A549 (cell line): ENCODE measurements around the gene PSMD6. TPM values are rescaled to one million over a fixed set of nuclear protein-coding genes. Genes with fewer than 3 reads are reported as not detected.

ENCODE experiments used
- ATAC-seq, 2 experiments: fragments of 200-7000 bp in 1 of 2; fragments of >200 bp in 1 of 2; cut with Nextera tagmentation in 1 of 2; cut with Tn5 transposase in 1 of 2; 3 replicates each; pipeline versions ENCODE4 v1.8.0 to v1.9.1; 2018 to 2020; ENCODE audit warnings: mild to moderate bottlenecking in 1 of 2, moderate library complexity in 1 of 2
- CTCF ChIA-PET: fragments of 300-600 bp; sonication (Branson Sonifier 250); formaldehyde crosslinking; extraction: SDS; loops from one replicate; lab custom pipeline; 2021; ENCODE audit warnings: antibody characterized with exemption, inconsistent platforms; lab: Yijun Ruan, JAX
- POLR2A ChIA-PET: fragments of 350-600 bp; formaldehyde crosslinking; extraction: SDS; loops from one replicate; lab custom pipeline; 2021; ENCODE audit warnings: antibody characterized with exemption, inconsistent platforms; lab: Yijun Ruan, JAX
- DNase-seq, 2 experiments: peaks; one replicate each; pipeline versions ENCODE4 v3.0.0 to v3.0.0-alpha.2; 2011 to 2016; ENCODE audit warnings: low read depth in 1 of 2, low spot score in 1 of 2
- FAIRE-seq: peaks from 2 replicates; lab custom pipeline; 2011; peaks lifted over from hg19 to GRCh38; lab: Jason Lieb, UNC
- H3K27ac ChIP-seq, 2 experiments: fragments of >200 bp; sonication (Bioruptor Twin); formaldehyde crosslinking; 3 replicates each; pipeline ENCODE4 v1.5.1; 2016 to 2017
- H3K4me1 ChIP-seq: fragments of >200 bp; sonication (Bioruptor Twin); formaldehyde crosslinking; 3 replicates; pipeline ENCODE4 v1.6.1; 2016
- H3K4me2 ChIP-seq: fragments of >200 bp; sonication (Bioruptor Twin); formaldehyde crosslinking; 3 replicates; pipeline ENCODE4 v1.6.1; 2016
- H3K4me3 ChIP-seq: fragments of >200 bp; sonication (Bioruptor Twin); formaldehyde crosslinking; 3 replicates; pipeline ENCODE4 v1.5.1; 2016
- H3K9me3 ChIP-seq: fragments of >200 bp; sonication (Bioruptor Twin); formaldehyde crosslinking; 3 replicates; pipeline ENCODE4 v1.6.1; 2016
- HOXA7 ChIP-seq: fragments of 250-450 bp; sonication (Bioruptor Pico); IDR thresholded peaks from 2 replicates; pipeline ENCODE4 v1.5.0; 2020; ENCODE audit warnings: mild to moderate bottlenecking, moderate library complexity
- RAD21 ChIP-seq, 2 experiments: fragments of >200 bp in 1 of 2; sonication (Bioruptor Twin) in 1 of 2; formaldehyde crosslinking in 1 of 2; IDR thresholded peaks in 1 of 2; conservative IDR thresholded peaks in 1 of 2; 2 replicates in 1 of 2; 3 replicates in 1 of 2; pipeline ENCODE4 v1.6.1; 2012 to 2018; ENCODE audit warnings: inconsistent platforms in 1 of 2
- RARB ChIP-seq: fragments of 250-450 bp; sonication (Bioruptor Pico); IDR thresholded peaks from 2 replicates; pipeline ENCODE4 v1.8.0; 2021; ENCODE audit warnings: mild to moderate bottlenecking, moderate library complexity
- SMC3 ChIP-seq: fragments of >200 bp; sonication (Bioruptor Twin); formaldehyde crosslinking; IDR thresholded peaks from 3 replicates; pipeline ENCODE4 v1.6.1; 2018; ENCODE audit warnings: inconsistent platforms
- WGBS: methylation state at CpG from one replicate; pipeline ENCODE4 v1.1.6; 2017; ENCODE audit errors: missing lambda C conversion rate; 5-methylcytosine and 5-hydroxymethylcytosine counted together
- polyA plus RNA-seq, 4 experiments: library from polyadenylated mRNA; depleted of rRNA in 3 of 4; stranded (reverse); fragments of >200 nt; fragmentation: RNase III in 1 of 4; extraction: RNeasy Plus Mini Kit Qiagen cat#74134 plus additional on column Dnase treatment in 1 of 4; gene quantifications; 2 replicates in 3 of 4; 3 replicates in 1 of 4; pipeline ENCODE4 v1.2.3, GENCODE V29; 2011 to 2017
- small RNA-seq, 6 experiments: library from RNA; depleted of rRNA; stranded (forward); fragments of <200 nt; gene quantifications; one replicate each; pipeline ENCODE3, GENCODE V24; 2012
- TF ChIP-seq, protein P1 (sequence below): fragments of >200 bp; sonication (Bioruptor Twin); formaldehyde crosslinking; IDR thresholded peaks from 3 replicates; pipeline ENCODE4 v1.5.1; 2016
- TF ChIP-seq, protein P2 (sequence below): fragments of 200-600 bp; sonication (generic); IDR thresholded peaks from 2 replicates; pipeline ENCODE4 v1.6.1; 2016; ENCODE audit warnings: antibody characterized with exemption, mild to moderate bottlenecking, moderate library complexity

Gene PSMD6
- polyA plus RNA-seq, 2 of the 4 experiments (the other 2 are of a cell fraction), result 76.8 to 117 TPM

DNA sequence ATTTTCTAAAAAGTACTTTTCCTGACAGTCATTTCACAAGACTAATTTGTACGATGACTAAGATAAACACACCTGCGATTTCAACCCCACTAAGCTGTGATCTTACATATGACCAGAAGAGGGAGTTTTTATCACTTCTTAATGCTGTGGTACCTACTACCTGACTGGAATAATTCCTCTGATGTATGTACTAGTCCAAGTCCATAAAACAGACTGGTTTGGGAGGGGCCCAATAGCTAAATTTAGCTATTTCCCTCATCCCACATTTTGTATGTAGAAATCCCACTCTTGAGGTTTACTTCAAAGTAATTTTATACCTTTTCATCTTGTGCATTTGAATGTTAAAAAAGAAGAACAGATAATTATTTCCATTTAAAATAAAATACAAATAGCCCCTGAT, 61.4 kb downstream of the PSMD6 start:
- no peaks in the 10 kb centered on the region for H3K9me3 ChIP-seq
- POLR2A ChIA-PET, result no interaction called here
- ATAC-seq, result peak; percentile 58 to 74; a peak in 4 of 6 replicates
- H3K4me2 ChIP-seq, result peak overlapping the region; percentile 82; the same call in 2 of the 3 replicates
- peaks cover 24% of the 10 kb centered on the region for H3K4me1 ChIP-seq
- peak; percentile 40 to 58 for DNase-seq
- FAIRE-seq, result no peak
- CTCF ChIA-PET, result interaction anchor here (0.7 to 1.9 kb wide), 19 partner anchors 9 to 531 kb away, joined by 3 to 9 read pairs (median 4); partner anchors contain the start of gene PSMD6
- no peak overlapping the region for H3K4me3 ChIP-seq
- TF ChIP-seq, protein P1, sequence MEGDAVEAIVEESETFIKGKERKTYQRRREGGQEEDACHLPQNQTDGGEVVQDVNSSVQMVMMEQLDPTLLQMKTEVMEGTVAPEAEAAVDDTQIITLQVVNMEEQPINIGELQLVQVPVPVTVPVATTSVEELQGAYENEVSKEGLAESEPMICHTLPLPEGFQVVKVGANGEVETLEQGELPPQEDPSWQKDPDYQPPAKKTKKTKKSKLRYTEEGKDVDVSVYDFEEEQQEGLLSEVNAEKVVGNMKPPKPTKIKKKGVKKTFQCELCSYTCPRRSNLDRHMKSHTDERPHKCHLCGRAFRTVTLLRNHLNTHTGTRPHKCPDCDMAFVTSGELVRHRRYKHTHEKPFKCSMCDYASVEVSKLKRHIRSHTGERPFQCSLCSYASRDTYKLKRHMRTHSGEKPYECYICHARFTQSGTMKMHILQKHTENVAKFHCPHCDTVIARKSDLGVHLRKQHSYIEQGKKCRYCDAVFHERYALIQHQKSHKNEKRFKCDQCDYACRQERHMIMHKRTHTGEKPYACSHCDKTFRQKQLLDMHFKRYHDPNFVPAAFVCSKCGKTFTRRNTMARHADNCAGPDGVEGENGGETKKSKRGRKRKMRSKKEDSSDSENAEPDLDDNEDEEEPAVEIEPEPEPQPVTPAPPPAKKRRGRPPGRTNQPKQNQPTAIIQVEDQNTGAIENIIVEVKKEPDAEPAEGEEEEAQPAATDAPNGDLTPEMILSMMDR, result peak; percentile 49
- TF ChIP-seq HOXA7 (CRISPR knock-in tag), result no peak
- no peak for TF ChIP-seq RARB (CRISPR knock-in tag)
- TF ChIP-seq RAD21 (conservative IDR thresholded peaks at IDR 0.05 in 1 of 2, IDR thresholded peaks at IDR 0.05 in 1 of 2), result peak; percentile 28 to 29; a peak in 3 of 5 replicates
- TF ChIP-seq SMC3, result peak; percentile 29; the same call in 2 of the 3 replicates
- TF ChIP-seq, protein P2, sequence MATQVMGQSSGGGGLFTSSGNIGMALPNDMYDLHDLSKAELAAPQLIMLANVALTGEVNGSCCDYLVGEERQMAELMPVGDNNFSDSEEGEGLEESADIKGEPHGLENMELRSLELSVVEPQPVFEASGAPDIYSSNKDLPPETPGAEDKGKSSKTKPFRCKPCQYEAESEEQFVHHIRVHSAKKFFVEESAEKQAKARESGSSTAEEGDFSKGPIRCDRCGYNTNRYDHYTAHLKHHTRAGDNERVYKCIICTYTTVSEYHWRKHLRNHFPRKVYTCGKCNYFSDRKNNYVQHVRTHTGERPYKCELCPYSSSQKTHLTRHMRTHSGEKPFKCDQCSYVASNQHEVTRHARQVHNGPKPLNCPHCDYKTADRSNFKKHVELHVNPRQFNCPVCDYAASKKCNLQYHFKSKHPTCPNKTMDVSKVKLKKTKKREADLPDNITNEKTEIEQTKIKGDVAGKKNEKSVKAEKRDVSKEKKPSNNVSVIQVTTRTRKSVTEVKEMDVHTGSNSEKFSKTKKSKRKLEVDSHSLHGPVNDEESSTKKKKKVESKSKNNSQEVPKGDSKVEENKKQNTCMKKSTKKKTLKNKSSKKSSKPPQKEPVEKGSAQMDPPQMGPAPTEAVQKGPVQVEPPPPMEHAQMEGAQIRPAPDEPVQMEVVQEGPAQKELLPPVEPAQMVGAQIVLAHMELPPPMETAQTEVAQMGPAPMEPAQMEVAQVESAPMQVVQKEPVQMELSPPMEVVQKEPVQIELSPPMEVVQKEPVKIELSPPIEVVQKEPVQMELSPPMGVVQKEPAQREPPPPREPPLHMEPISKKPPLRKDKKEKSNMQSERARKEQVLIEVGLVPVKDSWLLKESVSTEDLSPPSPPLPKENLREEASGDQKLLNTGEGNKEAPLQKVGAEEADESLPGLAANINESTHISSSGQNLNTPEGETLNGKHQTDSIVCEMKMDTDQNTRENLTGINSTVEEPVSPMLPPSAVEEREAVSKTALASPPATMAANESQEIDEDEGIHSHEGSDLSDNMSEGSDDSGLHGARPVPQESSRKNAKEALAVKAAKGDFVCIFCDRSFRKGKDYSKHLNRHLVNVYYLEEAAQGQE, result no peak
- H3K27ac ChIP-seq, result no peak overlapping the region
- 14% methylated on average over 2 of the region's 2 CpGs for WGBS

Small RNA genes lying within 50 kb of the gene (small RNA-seq; reads per million reads assigned to genes)
- 0 reads per million in 6 experiments for gene RF00012

Other genes starting within 250 kb of the PSMD6 start
- not detected in 2 replicates for gene C3orf49, start 204.2 kb downstream of the PSMD6 start, polyA plus RNA-seq (2011; rRNA removed)
- not detected in 3 replicates for gene C3orf49, start 204.2 kb downstream of the PSMD6 start, polyA plus RNA-seq (2017; fragmentation: RNase III; extraction: RNeasy Plus Mini Kit Qiagen cat#74134 plus additional on column Dnase treatment)
- 65.2 and 66.1 TPM in 2 replicates for gene THOC7, start 159.7 kb downstream of the PSMD6 start, polyA plus RNA-seq (2011; rRNA removed)
- gene THOC7, start 159.7 kb downstream of the PSMD6 start, polyA plus RNA-seq (2017; fragmentation: RNase III; extraction: RNeasy Plus Mini Kit Qiagen cat#74134 plus additional on column Dnase treatment), result 71.7 to 81.3 TPM (median 73.4 TPM) in 3 replicates
- gene ATXN7, start 159.6 kb downstream of the PSMD6 start, polyA plus RNA-seq (2011; rRNA removed), result 7.3 and 16.4 TPM in 2 replicates
- 4.9 to 5.7 TPM (median 5.4 TPM) in 3 replicates for gene ATXN7, start 159.6 kb downstream of the PSMD6 start, polyA plus RNA-seq (2017; fragmentation: RNase III; extraction: RNeasy Plus Mini Kit Qiagen cat#74134 plus additional on column Dnase treatment)
- not detected in 2 replicates for gene SCAANT1, start 111.1 kb downstream of the PSMD6 start, polyA plus RNA-seq (2011; rRNA removed)
- gene SCAANT1, start 111.1 kb downstream of the PSMD6 start, polyA plus RNA-seq (2017; fragmentation: RNase III; extraction: RNeasy Plus Mini Kit Qiagen cat#74134 plus additional on column Dnase treatment), result not detected in 3 replicates
- gene PRICKLE2, start 202.0 kb upstream of the PSMD6 start, polyA plus RNA-seq (2011; rRNA removed), result 6.3 and 8.0 TPM in 2 replicates
- gene PRICKLE2, start 202.0 kb upstream of the PSMD6 start, polyA plus RNA-seq (2017; fragmentation: RNase III; extraction: RNeasy Plus Mini Kit Qiagen cat#74134 plus additional on column Dnase treatment), result 4.9 to 6.2 TPM (median 5.3 TPM) in 3 replicates